ENCODE measurements around the gene CBS.
"Not testable (repeated sequence)": the region's sequence is repeated elsewhere in the genome, so short reads cannot be mapped to it uniquely, and the experiment has no call there.

DNA sequence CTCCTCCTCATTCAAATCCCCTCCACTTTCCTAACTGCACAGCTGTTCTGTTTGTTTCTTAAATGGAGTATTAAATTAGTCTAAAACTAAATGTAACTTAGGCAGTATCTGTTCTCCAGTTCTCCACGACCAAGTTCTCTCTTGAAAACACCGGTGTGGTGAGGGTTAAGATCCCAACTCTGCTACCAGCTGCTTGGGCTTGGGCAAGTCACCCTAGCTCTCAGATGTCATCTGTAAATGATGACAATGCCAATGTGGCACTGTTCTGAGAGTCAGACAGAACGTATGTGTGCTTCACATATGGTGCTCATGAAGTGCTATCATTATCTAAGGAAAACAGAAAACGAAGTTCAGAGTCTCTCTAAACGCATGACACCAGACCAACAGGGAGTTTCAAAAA is 29.0 kb upstream of the CBS start:
- TF ChIP-seq, protein P1, sequence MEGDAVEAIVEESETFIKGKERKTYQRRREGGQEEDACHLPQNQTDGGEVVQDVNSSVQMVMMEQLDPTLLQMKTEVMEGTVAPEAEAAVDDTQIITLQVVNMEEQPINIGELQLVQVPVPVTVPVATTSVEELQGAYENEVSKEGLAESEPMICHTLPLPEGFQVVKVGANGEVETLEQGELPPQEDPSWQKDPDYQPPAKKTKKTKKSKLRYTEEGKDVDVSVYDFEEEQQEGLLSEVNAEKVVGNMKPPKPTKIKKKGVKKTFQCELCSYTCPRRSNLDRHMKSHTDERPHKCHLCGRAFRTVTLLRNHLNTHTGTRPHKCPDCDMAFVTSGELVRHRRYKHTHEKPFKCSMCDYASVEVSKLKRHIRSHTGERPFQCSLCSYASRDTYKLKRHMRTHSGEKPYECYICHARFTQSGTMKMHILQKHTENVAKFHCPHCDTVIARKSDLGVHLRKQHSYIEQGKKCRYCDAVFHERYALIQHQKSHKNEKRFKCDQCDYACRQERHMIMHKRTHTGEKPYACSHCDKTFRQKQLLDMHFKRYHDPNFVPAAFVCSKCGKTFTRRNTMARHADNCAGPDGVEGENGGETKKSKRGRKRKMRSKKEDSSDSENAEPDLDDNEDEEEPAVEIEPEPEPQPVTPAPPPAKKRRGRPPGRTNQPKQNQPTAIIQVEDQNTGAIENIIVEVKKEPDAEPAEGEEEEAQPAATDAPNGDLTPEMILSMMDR (IDR thresholded peaks at IDR 0.05; ENCODE audit: borderline replicate concordance, extremely low read depth, low read length, poor library complexity, severe bottlenecking), result not testable (repeated sequence)
- TF ChIP-seq EZH2 (IDR thresholded peaks at IDR 0.05; ENCODE audit: borderline replicate concordance, low read depth, low read length, severe bottlenecking), result not testable (repeated sequence)
